Activated T-cell treated with anti-CD3 and anti-CD28 coated beads for 1 hour (primary cell): ENCODE measurements around the gene NEDD4L.

ENCODE experiments used
- DNase-seq: peaks from one replicate; pipeline ENCODE4 v3.0.0-alpha.2; 2020; ENCODE audit warnings: low read depth

The NEDD4L gene

DNA sequence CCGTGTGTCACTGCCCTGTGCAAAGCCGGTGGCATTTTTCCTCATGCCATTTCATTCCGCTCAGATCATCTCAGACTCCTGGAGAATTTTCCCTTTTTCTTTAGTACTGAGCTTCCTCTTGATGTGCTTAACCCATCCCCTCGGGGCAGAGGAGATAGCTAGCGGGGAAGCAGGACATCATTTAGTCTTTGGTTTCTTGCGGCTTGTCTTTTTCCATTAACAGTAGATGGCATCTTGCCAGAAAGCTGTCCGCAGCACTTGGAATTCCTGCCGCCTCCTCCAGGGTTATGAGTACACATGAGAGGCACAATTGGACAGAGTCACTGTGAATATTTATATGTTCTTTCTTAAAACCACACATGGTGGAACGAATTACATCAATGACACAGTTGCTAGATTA lies 358.2 kb downstream of the NEDD4L start:
- DNase-seq, result no peak

DNA sequence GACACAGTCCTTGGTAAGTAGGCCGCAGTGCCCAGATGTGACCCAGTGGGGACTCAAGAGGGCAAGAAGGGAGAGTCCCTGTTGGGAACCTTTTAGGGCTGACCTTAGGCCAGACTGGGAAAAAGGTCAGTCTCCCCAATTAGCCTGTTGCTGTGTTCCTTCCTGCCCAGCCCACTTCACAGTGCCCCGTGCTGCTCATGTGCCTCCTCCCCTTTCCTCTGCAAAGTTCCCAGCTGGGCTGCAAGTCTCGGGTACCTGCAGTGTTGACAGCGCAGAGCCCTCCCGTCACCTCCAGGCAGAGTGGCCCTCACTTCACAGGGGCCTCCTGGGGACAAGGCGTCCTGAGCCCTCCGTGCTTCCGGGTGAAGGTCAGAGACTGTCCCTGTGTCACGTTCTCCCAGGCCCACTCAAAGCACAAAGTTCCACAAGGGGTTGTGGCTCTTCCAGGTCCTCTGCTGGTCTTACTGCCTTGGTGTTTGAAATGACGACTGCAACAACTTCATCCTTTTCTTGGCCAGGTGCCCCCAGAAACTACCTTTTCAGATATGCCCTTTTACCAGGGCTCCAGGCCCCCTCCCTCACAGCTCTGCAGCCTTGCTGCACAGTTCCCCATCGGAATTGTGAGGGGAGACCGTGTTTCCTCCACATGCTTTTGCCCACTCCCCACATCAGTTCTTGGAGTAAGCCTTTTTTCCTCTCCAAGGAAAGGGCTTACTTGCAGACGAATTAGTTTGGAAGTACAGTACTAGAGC lies 359.1 kb downstream of the NEDD4L start:
- DNase-seq, result no peak

DNA sequence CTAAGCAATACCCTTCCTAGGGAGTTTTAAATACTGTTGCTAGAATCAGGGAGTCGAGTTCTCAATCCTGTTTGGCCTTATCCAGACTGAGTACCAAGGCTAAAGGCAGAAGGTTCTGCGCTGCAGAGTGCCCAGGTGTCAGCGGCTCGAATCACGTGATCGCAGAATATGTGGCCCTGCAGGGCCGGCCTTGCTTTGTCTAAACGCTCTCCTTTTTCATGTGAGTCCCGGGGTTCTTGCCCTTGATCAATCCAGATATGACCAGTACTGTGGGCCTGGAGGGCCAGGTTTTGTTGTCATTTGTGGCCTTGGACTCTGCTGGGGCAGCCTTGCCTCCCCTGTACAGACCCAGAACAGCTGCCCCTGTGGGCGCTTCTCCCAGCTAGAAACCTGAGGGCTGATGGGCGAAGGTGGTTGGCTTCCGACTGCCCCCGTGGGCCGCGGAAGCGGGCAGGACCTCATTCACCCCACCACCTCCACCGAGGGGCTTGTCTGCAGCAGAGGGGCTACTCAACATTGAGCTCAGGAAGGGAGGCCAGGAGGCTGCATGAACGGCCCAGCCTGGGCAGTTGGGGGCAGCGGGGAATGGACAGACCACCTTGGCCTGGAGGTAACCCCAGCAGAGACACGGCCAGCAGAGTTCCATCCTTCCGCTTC lies 359.9 kb downstream of the NEDD4L start:
- DNase-seq, result no peak

DNA sequence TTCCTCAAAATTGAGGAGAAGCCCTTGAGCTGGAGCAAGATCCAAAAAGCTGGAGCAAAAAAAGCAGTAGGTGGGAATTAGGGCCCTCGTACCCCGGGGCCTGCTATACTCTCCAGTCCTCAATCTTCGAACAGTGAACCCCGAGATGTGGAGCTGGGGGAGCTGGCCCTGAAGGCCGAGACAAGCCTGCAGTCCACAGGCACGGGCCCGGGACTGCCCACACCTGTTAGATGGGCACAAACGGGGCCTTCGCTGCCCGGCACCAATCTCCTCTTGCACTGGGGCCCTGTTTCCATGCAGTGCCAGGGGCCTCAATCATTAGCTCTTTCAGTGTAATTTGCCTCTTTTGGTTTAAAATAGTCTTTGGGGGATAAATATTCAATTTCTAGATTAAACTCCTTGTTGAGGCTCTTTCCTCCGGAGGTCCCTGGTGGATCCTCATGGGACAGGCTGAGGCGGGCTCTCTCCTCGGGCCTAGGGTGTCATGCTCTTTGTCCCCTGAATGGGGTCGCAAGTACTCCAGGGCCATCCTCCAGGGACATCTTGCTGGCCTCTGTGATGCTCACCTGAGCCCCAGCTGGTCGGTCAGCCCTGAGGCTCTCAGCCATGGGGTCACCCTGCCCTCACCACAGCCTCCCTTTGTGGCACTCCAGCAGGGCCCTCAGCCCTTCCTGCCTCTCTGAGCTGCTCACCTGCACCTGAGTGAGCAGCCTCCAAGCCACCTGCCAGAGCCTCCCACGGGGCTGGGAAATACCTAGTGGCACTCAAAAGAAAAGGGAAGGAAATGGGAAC lies 361.3 kb downstream of the NEDD4L start:
- no peak for DNase-seq

DNA sequence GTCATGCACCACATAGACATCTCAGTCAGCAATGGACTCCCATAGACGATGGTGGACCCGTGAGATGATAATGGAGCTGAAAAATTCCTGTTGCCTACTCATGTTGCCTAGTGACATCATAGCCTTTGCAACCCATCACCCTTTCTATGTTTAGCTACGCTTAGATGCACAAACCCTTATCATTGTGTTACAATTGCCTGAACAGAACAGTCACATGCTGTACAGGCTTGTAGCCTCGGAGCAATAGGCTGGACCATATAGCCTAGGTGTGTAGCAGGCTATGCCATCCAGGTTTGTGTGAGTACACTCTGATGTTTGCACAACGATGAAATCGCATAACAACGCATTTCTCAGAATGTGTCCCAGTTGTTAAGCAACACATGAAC lies 363.2 kb downstream of the NEDD4L start:
- no peak for DNase-seq

DNA sequence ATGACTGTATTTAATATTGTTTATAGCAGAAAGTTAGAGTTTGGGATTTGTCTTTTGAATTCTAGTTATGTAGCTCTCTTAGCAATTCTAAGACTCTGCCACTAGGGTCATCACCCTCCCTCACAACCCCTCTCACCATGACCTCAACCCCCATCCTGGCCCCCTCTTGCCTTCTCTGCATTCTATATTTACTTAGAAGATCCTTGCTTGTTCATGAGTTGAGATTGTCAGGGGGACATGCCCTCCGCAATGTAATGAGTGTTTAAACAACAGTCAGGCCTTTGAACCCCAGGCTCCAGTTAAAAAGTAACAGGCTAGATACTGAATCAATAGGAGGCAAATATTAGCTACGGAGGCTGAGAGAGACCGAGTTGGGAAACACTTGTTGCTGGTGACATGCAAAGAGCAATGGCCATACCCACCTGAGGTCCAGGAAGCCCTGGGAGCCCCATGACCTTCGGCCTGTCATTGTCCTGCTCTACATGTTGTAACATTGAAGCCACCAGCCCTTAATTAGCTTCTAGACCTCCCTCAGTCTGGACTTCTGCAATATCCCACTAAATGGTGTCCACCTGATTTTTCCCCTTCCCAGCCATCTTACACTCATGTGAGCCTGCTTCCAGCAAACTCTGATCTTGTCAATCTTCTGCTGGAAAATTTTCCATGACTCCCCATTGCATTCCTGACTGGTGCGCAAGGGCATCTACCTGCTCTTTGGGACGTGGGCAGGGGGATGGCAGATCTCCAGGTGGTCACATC lies 363.8 kb downstream of the NEDD4L start:
- DNase-seq, result no peak

DNA sequence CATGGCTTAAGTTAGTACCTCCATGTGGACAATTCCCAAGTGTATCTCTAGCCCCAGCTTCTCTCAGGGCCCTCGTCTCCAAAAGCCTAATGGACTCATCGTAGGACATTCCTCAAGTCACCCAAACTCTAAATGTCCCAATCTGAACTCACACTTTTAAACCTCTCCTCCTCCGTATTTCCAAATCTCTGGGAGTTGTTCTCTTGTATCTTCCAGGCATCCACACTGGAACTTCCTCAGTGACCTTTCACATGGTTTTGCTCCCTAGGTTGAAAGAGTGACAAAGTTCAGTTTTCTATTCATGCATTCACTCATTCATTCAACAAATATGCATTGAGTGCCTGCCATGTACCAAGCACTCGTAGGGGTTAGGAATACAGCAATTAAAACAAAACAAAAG lies 364.6 kb downstream of the NEDD4L start:
- no peak for DNase-seq

DNA sequence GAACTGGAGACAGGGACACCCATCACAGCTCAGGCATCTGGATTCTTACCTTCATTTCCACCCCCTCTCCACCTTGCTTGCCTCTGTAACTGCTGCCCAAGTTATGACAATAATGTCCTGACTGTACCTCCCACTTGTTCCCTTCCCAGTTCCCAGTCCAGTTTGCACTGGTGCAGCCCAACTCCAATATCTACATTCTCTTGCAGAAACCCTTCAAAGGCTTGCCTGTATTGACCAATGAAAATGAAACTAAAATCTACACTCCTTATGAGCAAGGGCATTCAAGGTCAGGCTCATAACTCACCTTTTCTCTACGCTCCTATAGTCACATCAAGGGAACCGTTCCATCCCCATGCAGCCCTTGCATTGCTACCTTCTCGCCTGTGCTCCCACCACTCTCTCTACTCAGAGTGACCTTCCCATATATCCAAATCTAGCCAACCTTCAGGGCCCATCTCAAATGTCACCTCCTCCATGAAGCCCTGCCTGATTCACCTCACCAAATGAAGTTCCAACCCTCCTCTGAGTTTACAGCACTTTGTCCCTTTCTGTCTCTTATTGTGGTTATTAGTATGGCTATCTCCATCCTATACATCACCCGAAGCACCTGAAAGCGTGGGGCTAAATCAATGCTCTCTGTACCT lies 365.9 kb downstream of the NEDD4L start:
- DNase-seq, result no peak

DNA sequence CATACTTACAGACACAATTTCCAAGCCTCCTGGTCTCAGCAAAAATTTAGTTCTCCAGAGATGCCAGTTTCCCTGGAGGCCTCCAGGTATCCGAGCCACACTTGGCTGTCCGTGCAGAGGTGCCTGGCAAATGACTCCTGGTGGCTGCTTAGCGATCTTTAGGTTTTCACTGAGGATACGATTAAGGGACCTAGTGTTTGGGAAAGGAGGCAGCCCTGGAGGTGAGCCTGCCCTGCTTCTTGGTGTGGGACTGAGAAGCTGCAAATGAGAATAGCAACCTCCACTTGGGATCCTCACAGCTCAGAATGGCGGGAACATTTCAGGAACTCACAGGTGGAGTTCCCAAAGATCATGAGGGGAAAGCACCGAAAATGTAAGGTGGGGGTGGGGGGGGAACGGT lies 367.3 kb downstream of the NEDD4L start:
- DNase-seq, result no peak

DNA sequence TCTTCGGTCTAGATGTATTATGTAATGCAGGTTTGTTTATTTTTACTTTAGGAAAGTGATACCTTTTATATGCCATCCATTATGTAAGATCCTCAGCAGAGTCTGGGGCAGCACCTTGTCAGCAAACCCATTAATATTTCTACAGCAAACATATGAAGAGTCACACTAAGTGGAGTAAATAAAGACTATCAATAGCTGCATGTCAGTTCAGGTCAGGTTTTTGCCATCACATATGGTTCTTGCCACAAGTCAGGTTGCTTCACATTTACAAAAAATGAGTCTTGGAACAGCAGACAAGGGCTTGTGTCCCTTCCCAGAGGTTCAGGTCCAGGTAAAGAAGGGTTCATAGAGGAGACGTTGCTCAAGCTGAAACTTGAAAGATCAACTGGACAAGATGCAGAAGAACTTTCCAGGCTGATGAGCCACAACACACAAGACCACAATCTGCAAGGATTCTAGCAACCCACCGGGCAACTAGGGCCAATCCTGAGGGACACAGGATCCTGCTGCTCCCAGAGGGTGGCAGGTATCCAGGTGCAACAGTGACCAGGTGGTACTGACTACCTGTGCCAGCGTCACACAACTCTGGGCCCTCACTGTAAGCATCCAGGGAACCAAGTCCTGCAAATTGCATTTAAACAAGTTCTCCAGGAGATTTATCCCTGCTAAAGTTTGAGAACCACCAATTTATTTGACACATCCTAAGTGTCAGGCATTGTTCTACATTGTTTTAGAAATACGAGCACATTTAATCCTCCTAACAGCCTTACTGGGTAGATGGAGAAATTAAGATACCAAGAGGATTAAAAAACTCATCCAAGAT lies 369.0 kb downstream of the NEDD4L start:
- DNase-seq, result no peak

DNA sequence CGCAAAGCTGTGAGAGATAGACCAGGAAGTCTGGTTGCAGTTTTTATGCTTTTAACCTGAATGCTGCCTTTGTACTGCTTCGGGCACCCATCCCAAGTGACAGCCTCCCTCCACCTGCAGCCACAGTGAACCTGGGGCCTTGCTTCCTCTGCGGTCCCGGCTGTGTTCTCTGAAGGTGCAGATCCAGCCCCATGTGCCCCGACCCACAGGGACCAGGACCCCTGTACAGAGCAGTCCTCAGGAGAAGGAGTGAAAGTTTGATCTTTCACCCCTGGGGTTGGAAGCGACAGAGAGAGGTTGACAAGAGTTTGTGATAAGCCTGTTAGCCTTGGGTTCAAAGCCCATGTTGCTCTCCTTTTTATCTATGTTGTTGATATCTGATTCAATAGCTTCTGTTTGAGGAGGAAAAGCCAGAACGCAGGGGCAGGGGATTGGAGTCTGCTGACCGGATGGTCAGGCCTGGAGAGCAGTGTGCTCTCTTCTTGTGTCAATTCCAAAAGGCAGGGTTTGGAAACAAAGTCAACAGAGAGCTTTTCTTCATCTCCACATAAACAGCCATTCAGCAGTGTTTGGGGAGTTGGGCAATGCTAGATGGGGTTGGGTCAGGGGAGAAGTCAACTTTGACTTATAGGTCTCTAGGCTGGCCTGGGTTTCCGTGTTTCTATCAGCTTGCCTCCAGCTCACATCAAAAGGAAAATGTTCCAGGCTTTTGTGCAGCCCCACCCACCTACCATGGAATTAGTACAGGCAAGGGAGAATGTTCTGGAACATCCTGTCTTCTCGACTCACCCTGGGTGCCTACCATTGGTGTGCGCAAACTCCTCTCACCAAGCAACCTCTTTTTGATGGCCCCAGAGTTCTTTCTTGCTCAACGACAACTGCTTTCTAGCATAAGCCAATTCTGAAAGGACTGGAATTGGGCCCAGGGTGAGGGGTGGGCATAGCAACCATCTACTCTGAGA lies 369.9 kb downstream of the NEDD4L start:
- DNase-seq, result no peak

DNA sequence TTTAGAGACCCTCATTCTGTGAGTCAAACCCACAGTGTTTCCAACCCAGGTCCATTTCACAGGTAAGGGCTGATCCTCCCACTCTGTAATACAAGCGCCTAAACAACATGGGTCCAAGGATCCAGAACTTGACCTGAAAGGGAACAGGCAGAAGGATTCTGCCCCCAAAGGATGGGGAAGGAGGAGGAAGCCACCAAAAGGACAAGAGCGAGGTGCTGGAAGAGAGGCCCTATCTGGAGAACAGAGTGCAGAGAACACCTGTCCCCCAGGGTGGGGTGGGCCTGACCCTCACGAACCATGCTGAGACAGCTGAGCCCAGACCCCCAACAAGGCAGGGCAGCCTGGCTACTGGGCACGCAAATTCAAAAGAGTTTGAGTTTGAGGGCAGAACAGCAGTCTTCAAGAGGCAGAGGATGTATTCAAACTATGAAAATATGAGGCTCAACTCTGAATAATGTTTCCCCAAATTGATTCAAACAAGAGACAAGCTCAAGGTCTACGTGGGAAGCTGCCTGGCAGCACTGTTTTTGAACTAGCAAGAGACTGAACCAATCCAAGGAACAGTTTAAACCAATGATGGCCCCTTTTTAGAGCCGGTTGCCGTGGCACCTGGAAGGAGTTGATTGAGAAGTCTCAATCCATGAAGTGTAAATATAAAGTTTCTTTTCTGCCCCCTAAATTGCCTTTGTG lies 372.1 kb downstream of the NEDD4L start:
- DNase-seq, result no peak

DNA sequence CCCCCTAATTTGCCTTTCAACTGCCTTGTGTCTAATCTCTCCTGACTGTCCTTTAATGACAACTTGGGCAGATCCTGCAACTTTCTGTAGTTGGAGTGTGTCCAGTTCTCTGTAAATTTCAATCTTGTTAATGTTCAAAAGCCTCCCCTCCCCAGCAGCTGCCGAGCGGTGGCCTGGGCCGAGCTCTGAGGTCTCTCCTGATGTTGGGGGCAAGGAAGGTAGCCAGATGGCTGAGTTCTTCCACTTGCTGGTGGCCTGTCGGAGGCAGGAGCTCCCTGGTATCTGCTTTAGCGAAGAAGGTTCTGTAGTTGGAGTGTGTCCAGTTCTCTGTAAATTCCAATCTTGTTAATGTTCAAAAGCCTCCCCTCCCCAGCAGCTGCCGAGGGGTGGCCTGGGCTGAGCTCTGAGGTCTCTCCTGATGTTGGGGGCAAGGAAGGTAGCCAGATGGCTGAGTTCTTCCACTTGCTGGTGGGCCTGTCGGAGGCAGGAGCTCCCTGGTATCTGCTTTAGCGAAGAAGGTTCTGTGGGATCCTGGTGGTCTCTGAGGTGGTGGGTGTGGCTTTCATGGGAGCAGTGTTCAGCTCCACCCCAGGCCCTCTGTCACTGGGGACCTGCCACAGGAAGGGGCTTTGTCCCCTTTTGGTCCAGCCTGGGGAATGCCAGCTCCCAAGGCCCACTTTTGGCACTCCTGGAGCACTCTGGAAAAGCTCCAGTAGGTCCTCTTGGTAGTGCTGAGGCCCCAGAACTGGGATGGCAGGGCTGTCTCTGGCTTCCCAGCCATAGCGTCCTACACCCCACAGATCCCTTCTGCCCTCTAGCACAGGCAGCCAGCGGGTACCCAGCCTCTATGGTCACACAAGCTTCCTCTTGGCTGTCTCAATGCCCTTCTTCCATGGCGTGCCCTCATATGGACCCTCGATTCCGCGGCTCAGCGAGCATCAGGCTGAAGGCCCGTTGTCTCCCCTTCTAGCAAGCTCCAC lies 373.0 kb downstream of the NEDD4L start:
- DNase-seq, result no peak

DNA sequence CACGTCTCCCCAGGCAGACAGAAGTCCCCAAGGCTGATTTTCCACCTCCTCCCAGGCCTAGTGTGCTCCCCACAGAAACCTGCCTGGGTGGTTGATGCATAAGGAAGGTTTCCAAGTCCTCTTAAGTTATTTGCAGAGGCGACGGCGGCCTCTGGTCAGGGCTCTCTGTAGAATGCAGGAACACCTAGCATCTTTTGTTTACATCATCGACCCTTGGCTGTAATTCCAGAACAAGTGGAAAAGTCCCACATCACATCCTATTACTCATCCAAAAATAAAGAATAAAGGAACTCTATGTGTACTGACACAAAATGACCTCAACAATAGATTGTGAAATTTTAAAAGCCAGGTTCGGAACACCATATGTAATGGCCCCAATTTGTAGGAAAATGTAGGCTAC lies 373.7 kb downstream of the NEDD4L start:
- no peak for DNase-seq

DNA sequence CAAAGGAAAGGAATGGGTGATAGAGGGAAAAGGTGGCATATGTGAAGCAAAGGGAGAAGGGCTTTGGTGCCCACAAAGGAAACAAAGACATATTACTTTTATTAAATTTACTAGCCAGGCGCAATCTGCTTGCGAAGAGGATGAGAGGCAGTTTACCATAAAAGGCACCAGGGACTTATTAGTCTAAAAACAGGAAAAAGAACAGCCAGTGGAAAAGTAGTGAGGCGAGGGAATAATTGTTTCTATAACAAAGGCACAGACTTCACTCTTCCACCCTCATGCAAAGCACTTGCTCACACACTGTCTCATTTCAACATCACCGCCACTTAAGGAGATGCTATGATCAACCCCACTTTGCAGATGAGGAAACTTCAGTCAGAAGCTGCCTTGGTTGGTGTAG lies 374.3 kb downstream of the NEDD4L start:
- DNase-seq, result no peak

DNA sequence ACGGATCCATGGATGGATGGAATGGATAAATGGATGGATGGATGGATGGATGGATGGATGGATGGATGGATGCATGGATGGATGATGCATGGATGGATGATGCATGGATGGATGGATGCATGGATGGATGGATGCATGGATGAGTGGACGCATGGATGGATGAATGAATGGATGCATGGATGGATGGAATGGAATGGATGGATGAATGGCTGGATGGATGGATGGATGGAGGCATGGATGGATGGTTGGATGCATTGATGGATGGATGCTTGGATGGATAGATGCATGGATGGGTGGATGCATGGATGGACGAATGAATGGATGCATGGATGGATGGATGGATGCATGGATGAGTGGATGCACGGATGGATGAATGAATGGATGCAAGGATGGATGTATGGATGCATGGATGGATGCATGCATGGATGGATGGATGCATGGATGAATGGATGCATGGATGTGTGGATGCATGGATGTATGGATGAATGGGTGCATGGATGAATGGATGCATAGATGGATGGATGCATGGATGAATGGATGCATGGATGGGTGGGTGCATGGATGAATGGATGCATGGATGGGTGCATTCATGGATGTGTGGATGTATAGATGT lies 375.7 kb downstream of the NEDD4L start:
- no peak for DNase-seq

DNA sequence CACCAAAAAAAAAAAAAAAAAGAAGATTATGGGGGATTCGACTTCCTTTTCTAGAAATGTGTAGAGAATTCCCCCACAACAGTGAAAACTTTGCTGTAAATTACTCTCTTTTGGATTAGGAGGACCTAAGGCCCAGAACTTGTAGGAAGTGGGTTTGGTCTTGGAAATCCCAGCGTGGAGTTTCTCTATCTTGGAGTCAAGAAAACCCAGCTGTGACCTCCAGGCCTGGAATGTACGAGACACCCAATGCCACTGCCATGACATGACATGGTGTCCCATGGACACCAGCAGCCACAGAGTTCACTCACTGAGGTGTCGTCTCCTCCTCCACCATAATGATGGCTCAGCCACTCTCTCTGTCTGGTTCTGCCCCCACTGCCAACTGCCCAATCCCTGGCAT lies 382.6 kb downstream of the NEDD4L start:
- DNase-seq, result no peak

DNA sequence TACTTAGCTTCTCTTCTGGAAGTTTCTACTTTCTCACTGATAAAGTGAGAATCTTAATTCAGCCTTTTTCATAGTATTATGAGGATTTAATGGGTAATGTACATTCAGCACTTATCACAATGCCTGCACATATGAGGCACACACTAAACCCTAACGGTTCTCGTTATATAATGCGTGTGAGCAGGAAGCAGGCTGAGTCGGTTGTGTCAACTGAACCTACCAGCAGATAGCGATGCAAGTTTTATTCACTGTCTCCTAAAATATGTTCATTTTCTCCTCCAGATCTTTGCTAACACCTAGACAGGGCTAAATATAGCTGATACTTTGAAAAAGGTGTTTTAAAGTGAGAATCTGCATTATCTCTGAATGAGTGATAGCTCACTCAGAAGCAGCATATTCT lies 383.3 kb downstream of the NEDD4L start:
- DNase-seq, result no peak
